Astrocyte (in vitro differentiated cells and primary cell): Measurements from ENCODE around the gene CHRDL2. TPM values are rescaled to one million over a fixed set of nuclear protein-coding genes. Genes with fewer than 3 reads are reported as not detected.

ENCODE experiments used
- DNase-seq: peaks from one replicate; pipeline ENCODE4 v3.0.0-alpha.2; 2010; ENCODE audit warnings: low read depth
- FAIRE-seq: peaks from 2 replicates; lab custom pipeline; 2011; peaks lifted over from hg19 to GRCh38; lab: Jason Lieb, UNC
- H2AFZ ChIP-seq: 2 replicates; pipeline ENCODE4 v1.6.0; 2012; ENCODE audit warnings: low read depth, low read length, inconsistent platforms
- H3K27ac ChIP-seq: 2 replicates; pipeline ENCODE4 v1.5.1; 2011; ENCODE audit warnings: low read depth, low read length, inconsistent platforms
- H3K27me3 ChIP-seq: 2 replicates; pipeline ENCODE4 v1.6.0; 2011; ENCODE audit warnings: low read length, inconsistent platforms; ENCODE audit not compliant: insufficient read depth
- H3K36me3 ChIP-seq: 2 replicates; pipeline ENCODE4 v1.5.1; 2011; ENCODE audit warnings: low read length, inconsistent platforms; ENCODE audit not compliant: insufficient read depth
- H3K4me1 ChIP-seq: 2 replicates; pipeline ENCODE4 v1.5.1; 2011; ENCODE audit warnings: low read length, inconsistent platforms; ENCODE audit not compliant: insufficient read depth
- H3K4me2 ChIP-seq: 2 replicates; pipeline ENCODE4 v1.6.0; 2012; ENCODE audit warnings: low read length, inconsistent platforms
- H3K4me3 ChIP-seq: 2 replicates; pipeline ENCODE4 v1.5.1; 2011; ENCODE audit warnings: low read depth, mild to moderate bottlenecking, low read length, inconsistent platforms; ENCODE audit not compliant: insufficient read depth
- H3K79me2 ChIP-seq: 2 replicates; pipeline ENCODE4 v1.6.0; 2012; ENCODE audit warnings: mild to moderate bottlenecking, low read length, inconsistent platforms; ENCODE audit not compliant: insufficient read depth
- H3K9ac ChIP-seq: 2 replicates; pipeline ENCODE4 v1.6.0; 2012; ENCODE audit warnings: mild to moderate bottlenecking, low read length, inconsistent platforms
- H3K9me3 ChIP-seq: 2 replicates; pipeline ENCODE4 v1.5.1; 2012; ENCODE audit warnings: low read depth, mild to moderate bottlenecking, low read length, inconsistent platforms; ENCODE audit not compliant: insufficient read depth
- H4K20me1 ChIP-seq: 2 replicates; pipeline ENCODE4 v1.6.0; 2012; ENCODE audit warnings: low read length, inconsistent platforms; ENCODE audit not compliant: insufficient read depth
- H3K27ac Mint-ChIP-seq: one replicate; pipeline ENCODE4 v1.8.0; 2021; ENCODE audit warnings: mild to moderate bottlenecking, mixed read lengths; ENCODE audit not compliant: unreplicated experiment
- H3K27me3 Mint-ChIP-seq: one replicate; pipeline ENCODE4 v1.8.0; 2021; ENCODE audit warnings: low read depth, mixed read lengths; ENCODE audit not compliant: unreplicated experiment
- H3K36me3 Mint-ChIP-seq: one replicate; pipeline ENCODE4 v1.8.0; 2021; ENCODE audit warnings: low read depth, mixed read lengths; ENCODE audit not compliant: unreplicated experiment
- H3K4me1 Mint-ChIP-seq: one replicate; pipeline ENCODE4 v1.8.0; 2021; ENCODE audit warnings: low read depth, mixed read lengths; ENCODE audit not compliant: unreplicated experiment
- H3K4me3 Mint-ChIP-seq: one replicate; pipeline ENCODE4 v1.8.0; 2021; ENCODE audit warnings: mild to moderate bottlenecking, moderate library complexity, mixed read lengths; ENCODE audit not compliant: unreplicated experiment
- H3K9me3 Mint-ChIP-seq: one replicate; pipeline ENCODE4 v1.8.0; 2021; ENCODE audit warnings: mild to moderate bottlenecking, mixed read lengths; ENCODE audit not compliant: unreplicated experiment
- EZH2 ChIP-seq: IDR thresholded peaks from 2 replicates; pipeline ENCODE4 v1.6.1; 2012; ENCODE audit warnings: mild to moderate bottlenecking, low read length, inconsistent platforms; ENCODE audit not compliant: insufficient read depth
- total RNA-seq: library from RNA; stranded (reverse); gene quantifications from 2 replicates; pipeline ENCODE4 v1.2.1, GENCODE V29; 2021
- TF ChIP-seq, protein P1 (sequence below): IDR thresholded peaks from 2 replicates; pipeline ENCODE4 v1.5.1; 2011; ENCODE audit warnings: low read depth, mild to moderate bottlenecking, inconsistent platforms, low read length, moderate library complexity; ENCODE audit not compliant: insufficient read depth

Gene CHRDL2
- total RNA-seq, 1 donor from 2014 or later: not detected

DNA sequence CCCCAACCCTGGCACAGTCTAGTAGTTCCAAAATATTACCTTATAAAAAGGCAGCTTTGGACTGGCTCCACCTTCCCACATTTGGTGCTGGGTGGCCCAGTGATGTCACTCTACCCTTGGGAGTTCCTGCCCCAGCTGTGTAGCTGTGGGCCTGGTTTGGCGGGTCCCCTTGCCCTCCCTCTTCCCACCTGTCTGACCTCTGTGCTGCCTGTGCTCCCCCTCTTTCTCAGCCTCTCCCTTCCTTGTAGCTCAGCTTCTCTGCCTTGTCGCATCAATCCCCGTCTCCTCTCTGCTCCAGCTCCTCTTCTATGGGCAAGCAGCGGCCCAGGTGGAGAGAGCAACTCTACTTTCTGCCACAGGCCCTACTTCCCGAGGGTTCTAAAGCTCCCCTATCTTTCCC lies 54.6 kb downstream of the CHRDL2 start:
- no peak overlapping the region for H3K9ac ChIP-seq
- H3K27me3 ChIP-seq: no peaks in the 10 kb centered on the region
- H3K27ac Mint-ChIP-seq: no peak overlapping the region
- no peak for FAIRE-seq
- no peak for DNase-seq
- peaks cover 25% of the 10 kb centered on the region for H3K4me1 ChIP-seq
- H3K4me2 ChIP-seq: no peak overlapping the region
- no peak overlapping the region for H3K4me3 Mint-ChIP-seq
- H4K20me1 ChIP-seq: no peaks in the 10 kb centered on the region
- TF ChIP-seq, protein P1, sequence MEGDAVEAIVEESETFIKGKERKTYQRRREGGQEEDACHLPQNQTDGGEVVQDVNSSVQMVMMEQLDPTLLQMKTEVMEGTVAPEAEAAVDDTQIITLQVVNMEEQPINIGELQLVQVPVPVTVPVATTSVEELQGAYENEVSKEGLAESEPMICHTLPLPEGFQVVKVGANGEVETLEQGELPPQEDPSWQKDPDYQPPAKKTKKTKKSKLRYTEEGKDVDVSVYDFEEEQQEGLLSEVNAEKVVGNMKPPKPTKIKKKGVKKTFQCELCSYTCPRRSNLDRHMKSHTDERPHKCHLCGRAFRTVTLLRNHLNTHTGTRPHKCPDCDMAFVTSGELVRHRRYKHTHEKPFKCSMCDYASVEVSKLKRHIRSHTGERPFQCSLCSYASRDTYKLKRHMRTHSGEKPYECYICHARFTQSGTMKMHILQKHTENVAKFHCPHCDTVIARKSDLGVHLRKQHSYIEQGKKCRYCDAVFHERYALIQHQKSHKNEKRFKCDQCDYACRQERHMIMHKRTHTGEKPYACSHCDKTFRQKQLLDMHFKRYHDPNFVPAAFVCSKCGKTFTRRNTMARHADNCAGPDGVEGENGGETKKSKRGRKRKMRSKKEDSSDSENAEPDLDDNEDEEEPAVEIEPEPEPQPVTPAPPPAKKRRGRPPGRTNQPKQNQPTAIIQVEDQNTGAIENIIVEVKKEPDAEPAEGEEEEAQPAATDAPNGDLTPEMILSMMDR: no peak
- no peak for TF ChIP-seq EZH2
- H3K4me3 ChIP-seq: no peak overlapping the region
- no peaks in the 10 kb centered on the region for H3K36me3 ChIP-seq
- no peak overlapping the region for H2AFZ ChIP-seq
- H3K27me3 Mint-ChIP-seq: peaks cover 13% of the 10 kb centered on the region
- H3K27ac ChIP-seq: no peak overlapping the region
- peaks cover 11% of the 10 kb centered on the region for H3K9me3 Mint-ChIP-seq
- peaks cover 4% of the 10 kb centered on the region for H3K36me3 Mint-ChIP-seq
- H3K79me2 ChIP-seq: no peaks in the 10 kb centered on the region
- no peaks in the 10 kb centered on the region for H3K9me3 ChIP-seq
- peaks cover 16% of the 10 kb centered on the region for H3K4me1 Mint-ChIP-seq

DNA sequence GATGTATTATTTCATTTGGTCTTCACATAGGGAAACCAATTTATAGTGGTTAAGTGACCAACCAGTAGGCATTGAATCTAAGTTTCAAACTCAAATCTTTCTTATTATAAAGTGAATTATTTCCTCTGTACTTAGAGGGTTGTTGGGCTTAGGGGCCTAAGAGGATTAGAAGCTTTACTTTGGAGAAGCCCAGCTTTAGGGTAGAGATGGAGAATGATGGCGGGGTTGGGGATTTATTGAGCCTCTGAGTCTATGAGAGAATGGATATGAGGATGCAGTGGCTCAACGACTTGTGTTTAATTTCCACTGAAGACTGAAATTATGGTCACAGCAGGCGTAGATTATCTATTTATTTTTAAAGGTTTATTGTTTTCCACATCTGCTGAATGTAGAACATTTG lies 55.5 kb downstream of the CHRDL2 start:
- Histone ChIP-seq H3K9ac (no peak overlapping the region), H3K4me1 (peaks cover 28% of the 10 kb centered on the region), H4K20me1 (no peaks in the 10 kb centered on the region), H2AFZ (no peak overlapping the region), H3K79me2 (no peaks in the 10 kb centered on the region), H3K9me3 (no peaks in the 10 kb centered on the region), H3K4me3 (no peak overlapping the region), H3K36me3 (no peaks in the 10 kb centered on the region), H3K4me2 (no peak overlapping the region), H3K27ac (no peak overlapping the region), H3K27me3 (no peaks in the 10 kb centered on the region)
- H3K27ac Mint-ChIP-seq: no peak overlapping the region
- no peak for FAIRE-seq
- TF ChIP-seq, protein P1: no peak
- TF ChIP-seq EZH2: no peak
- peaks cover 16% of the 10 kb centered on the region for H3K4me1 Mint-ChIP-seq
- H3K4me3 Mint-ChIP-seq: no peak overlapping the region
- peaks cover 10% of the 10 kb centered on the region for H3K27me3 Mint-ChIP-seq
- peaks cover 4% of the 10 kb centered on the region for H3K36me3 Mint-ChIP-seq
- DNase-seq: no peak
- H3K9me3 Mint-ChIP-seq: peaks cover 13% of the 10 kb centered on the region

DNA sequence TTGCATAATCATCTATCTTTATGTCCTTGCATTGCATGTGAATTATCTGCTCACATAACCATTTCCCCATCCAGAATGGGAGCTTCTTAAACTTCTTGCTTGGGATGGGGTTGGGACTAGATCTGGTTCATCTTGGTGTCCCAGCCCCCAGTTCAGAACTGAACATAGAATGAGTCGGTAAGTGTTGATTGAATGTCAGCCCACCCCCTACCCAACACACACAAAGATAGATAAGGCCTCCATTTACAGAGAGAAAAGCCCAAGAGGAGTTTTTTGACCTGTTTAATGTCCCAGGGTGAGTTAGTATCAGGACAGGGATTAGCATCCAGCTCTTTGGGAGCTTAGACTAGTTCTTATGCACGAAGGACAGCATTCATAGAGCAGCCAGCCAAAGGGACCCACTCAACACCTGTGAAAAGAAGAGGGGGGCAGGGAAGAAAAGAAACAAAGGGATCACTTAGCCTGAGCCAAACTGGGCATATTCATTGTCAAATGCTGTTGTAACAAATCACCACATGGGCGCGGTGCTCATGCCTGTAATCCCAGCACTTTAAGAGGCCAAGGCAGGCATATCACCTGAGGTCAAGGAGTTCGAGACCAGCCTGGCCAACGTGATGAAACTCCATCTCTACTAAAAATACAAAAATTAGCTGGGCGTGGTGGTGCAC lies 57.4 kb downstream of the CHRDL2 start:
- FAIRE-seq (no peak), DNase-seq (no peak)
- Histone ChIP-seq H3K4me3 (no peak overlapping the region), H2AFZ (peak overlapping the region; percentile 9), H3K4me1 (peaks cover 28% of the 10 kb centered on the region), H3K4me2 (peak overlapping the region; percentile 65), H3K79me2 (no peaks in the 10 kb centered on the region), H4K20me1 (no peaks in the 10 kb centered on the region), H3K36me3 (no peaks in the 10 kb centered on the region), H3K27me3 (no peaks in the 10 kb centered on the region), H3K27ac (peak overlapping the region; percentile 97), H3K9ac (peak overlapping the region; percentile 78), H3K9me3 (no peaks in the 10 kb centered on the region)
- peak overlapping the region; percentile 81 for H3K27ac Mint-ChIP-seq
- H3K4me1 Mint-ChIP-seq: peaks cover 16% of the 10 kb centered on the region
- peaks cover 6% of the 10 kb centered on the region for H3K9me3 Mint-ChIP-seq
- no peak overlapping the region for H3K4me3 Mint-ChIP-seq
- H3K36me3 Mint-ChIP-seq: peaks cover 8% of the 10 kb centered on the region
- peaks cover 6% of the 10 kb centered on the region for H3K27me3 Mint-ChIP-seq
- TF ChIP-seq EZH2: no peak
- TF ChIP-seq, protein P1: no peak
